HG02885 (cell line): Measurements from ENCODE around the gene ZNF576.
"Not testable (repeated sequence)": the region's sequence is repeated elsewhere in the genome, so short reads cannot be mapped to it uniquely, and the experiment has no call there.

Experiments used
- ATAC-seq: cut with Tn5 transposase; IDR thresholded peaks from one replicate; pipeline ENCODE4 v1.9.1; 2021; ENCODE audit warnings: mild to moderate bottlenecking; ENCODE audit not compliant: unreplicated experiment, poor library complexity

The ZNF576 gene

GRCh38 chr19:43598445-43599240, 2.2 kb downstream of the ZNF576 start:
- no peak for ATAC-seq

- ATAC-seq: no peak
These were observed 3.4 kb downstream of the ZNF576 start for GRCh38 chr19:43599635-43600295.

GRCh38 chr19:43600326-43600725, 3.9 kb downstream of the ZNF576 start:
- ATAC-seq: not testable (repeated sequence)

- no peak for ATAC-seq
These were observed 9.6 kb downstream of the ZNF576 start for GRCh38 chr19:43605875-43606568.

- no peak for ATAC-seq
These were observed 10.3 kb downstream of the ZNF576 start for GRCh38 chr19:43606569-43607229.

GRCh38 chr19:43607238-43608205, 11.1 kb downstream of the ZNF576 start:
- ATAC-seq: no peak

GRCh38 chr19:43609872-43610271, 13.5 kb downstream of the ZNF576 start:
- ATAC-seq: no peak

GRCh38 chr19:43610493-43610892, 14.1 kb downstream of the ZNF576 start:
- ATAC-seq: no peak

GRCh38 chr19:43611788-43612187, 15.4 kb downstream of the ZNF576 start, which contains the start of gene SRRM5:
Gene SRRM5 (plus strand): TSS chr19:43612088. CDS start chr19:43612122, 34 bp downstream.
- no peak for ATAC-seq

GRCh38 chr19:43612374-43612773, 16.0 kb downstream of the ZNF576 start:
- ATAC-seq: no peak

- ATAC-seq: no peak
These were observed 19.9 kb downstream of the ZNF576 start for GRCh38 chr19:43616306-43616705.

- no peak for ATAC-seq
These were observed 20.6 kb downstream of the ZNF576 start for GRCh38 chr19:43616954-43617353.

GRCh38 chr19:43618921-43619261, 22.5 kb downstream of the ZNF576 start:
- ATAC-seq: peak; percentile 39

GRCh38 chr19:43619262-43620060, 23.1 kb downstream of the ZNF576 start, which contains the start of gene ZNF428:
Gene ZNF428 (minus strand): TSS chr19:43619629. CDS start chr19:43614304, 5,325 bp downstream.
- peak; percentile 82 for ATAC-seq

- ATAC-seq: no peak
These were observed 23.9 kb downstream of the ZNF576 start for GRCh38 chr19:43620061-43621001.

- no peak for ATAC-seq
These were observed 25.7 kb downstream of the ZNF576 start for GRCh38 chr19:43622070-43622469.

GRCh38 chr19:43622956-43623355, 26.6 kb downstream of the ZNF576 start:
- no peak for ATAC-seq
